ENCODE data around the gene AP1B1. TPM values are rescaled to one million over a fixed set of nuclear protein-coding genes. Genes with fewer than 3 reads are reported as not detected.
"Not testable (repeated sequence)": the region's sequence is repeated elsewhere in the genome, so short reads cannot be mapped to it uniquely, and the experiment has no call there.

The AP1B1 gene
- total RNA-seq, 1 donor from 2014 or later, result 42.0 TPM

DNA sequence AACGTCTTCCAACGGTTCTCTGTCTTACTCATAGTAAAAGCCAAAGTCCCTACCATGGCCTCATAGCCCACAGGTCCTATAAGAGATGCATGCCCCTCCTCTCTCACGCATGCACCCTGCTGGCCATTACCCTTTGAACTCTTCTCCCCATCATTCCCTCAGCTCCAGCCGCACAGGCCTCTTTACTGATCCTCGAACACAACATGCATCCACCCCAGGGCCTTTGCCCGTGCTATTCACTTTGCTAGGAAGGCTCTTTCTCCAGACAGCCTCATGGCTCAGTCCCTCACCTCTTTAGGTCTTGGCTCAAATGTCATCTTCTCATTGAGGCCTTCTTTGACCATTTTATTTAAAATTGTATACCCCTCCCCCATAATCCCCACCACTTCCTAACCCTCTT lies 7.5 kb downstream of the AP1B1 start:
- Mint-ChIP-seq H3K27ac (ENCODE audit: unreplicated experiment) (peak overlapping the region; percentile 31), H3K4me1 (ENCODE audit: unreplicated experiment) (peaks cover 12% of the 10 kb centered on the region), H3K27me3 (ENCODE audit: unreplicated experiment) (no peaks in the 10 kb centered on the region), H3K4me3 (ENCODE audit: unreplicated experiment) (no peak overlapping the region), H3K36me3 (ENCODE audit: unreplicated experiment) (peaks cover 14% of the 10 kb centered on the region), H3K9me3 (ENCODE audit: unreplicated experiment) (no peaks in the 10 kb centered on the region)
- no peak for DNase-seq (ENCODE audit: extremely low spot score, unreplicated experiment)
- TF ChIP-seq CTCF (IDR thresholded peaks at IDR 0.05), result no peak

GRCh38 chr22:29380032-29380781 lies 8.2 kb downstream of the AP1B1 start:
- DNase-seq (ENCODE audit: extremely low spot score, unreplicated experiment), result no peak
- H3K36me3 Mint-ChIP-seq (ENCODE audit: unreplicated experiment), result peaks cover 14% of the 10 kb centered on the region
- H3K27ac Mint-ChIP-seq (ENCODE audit: unreplicated experiment), result peak overlapping the region; percentile 31
- H3K9me3 Mint-ChIP-seq (ENCODE audit: unreplicated experiment), result no peaks in the 10 kb centered on the region
- peaks cover 10% of the 10 kb centered on the region for H3K4me1 Mint-ChIP-seq (ENCODE audit: unreplicated experiment)
- TF ChIP-seq CTCF (IDR thresholded peaks at IDR 0.05), result no peak
- no peaks in the 10 kb centered on the region for H3K27me3 Mint-ChIP-seq (ENCODE audit: unreplicated experiment)
- no peak overlapping the region for H3K4me3 Mint-ChIP-seq (ENCODE audit: unreplicated experiment)

GRCh38 chr22:29379258-29379657 lies 9.1 kb downstream of the AP1B1 start:
- Mint-ChIP-seq H3K36me3 (ENCODE audit: unreplicated experiment) (peaks cover 14% of the 10 kb centered on the region), H3K27me3 (ENCODE audit: unreplicated experiment) (no peaks in the 10 kb centered on the region), H3K4me3 (ENCODE audit: unreplicated experiment) (no peak overlapping the region), H3K9me3 (ENCODE audit: unreplicated experiment) (no peaks in the 10 kb centered on the region), H3K27ac (ENCODE audit: unreplicated experiment) (no peak overlapping the region), H3K4me1 (ENCODE audit: unreplicated experiment) (peaks cover 10% of the 10 kb centered on the region)
- no peak for DNase-seq (ENCODE audit: extremely low spot score, unreplicated experiment)
- no peak for TF ChIP-seq CTCF (IDR thresholded peaks at IDR 0.05)

GRCh38 chr22:29377979-29378378 lies 10.4 kb downstream of the AP1B1 start:
- Mint-ChIP-seq H3K27ac (ENCODE audit: unreplicated experiment) (no peak overlapping the region), H3K4me1 (ENCODE audit: unreplicated experiment) (peaks cover 10% of the 10 kb centered on the region), H3K9me3 (ENCODE audit: unreplicated experiment) (no peaks in the 10 kb centered on the region), H3K27me3 (ENCODE audit: unreplicated experiment) (no peaks in the 10 kb centered on the region), H3K4me3 (ENCODE audit: unreplicated experiment) (no peak overlapping the region), H3K36me3 (ENCODE audit: unreplicated experiment) (peaks cover 14% of the 10 kb centered on the region)
- no peak for TF ChIP-seq CTCF (IDR thresholded peaks at IDR 0.05)
- DNase-seq (ENCODE audit: extremely low spot score, unreplicated experiment), result no peak

- not testable (repeated sequence) for H3K9me3 Mint-ChIP-seq (ENCODE audit: unreplicated experiment); H3K27me3 Mint-ChIP-seq (ENCODE audit: unreplicated experiment); DNase-seq (ENCODE audit: extremely low spot score, unreplicated experiment); H3K27ac Mint-ChIP-seq (ENCODE audit: unreplicated experiment); H3K4me3 Mint-ChIP-seq (ENCODE audit: unreplicated experiment)
- Mint-ChIP-seq H3K36me3 (ENCODE audit: unreplicated experiment) (peaks cover 15% of the 10 kb centered on the region), H3K4me1 (ENCODE audit: unreplicated experiment) (peaks cover 12% of the 10 kb centered on the region)
Observed at GRCh38 chr22:29376705-29377104, 11.7 kb downstream of the AP1B1 start.
